Measurements from ENCODE around the gene TRNT1. TPM values are rescaled to one million over a fixed set of nuclear protein-coding genes. Genes with fewer than 3 reads are reported as not detected.

Gene TRNT1
- total and polyA plus RNA-seq, 2 donors (not counting 1 experiment from before 2014, with no cell fraction given) = 14.9 to 27.7 TPM

DNA sequence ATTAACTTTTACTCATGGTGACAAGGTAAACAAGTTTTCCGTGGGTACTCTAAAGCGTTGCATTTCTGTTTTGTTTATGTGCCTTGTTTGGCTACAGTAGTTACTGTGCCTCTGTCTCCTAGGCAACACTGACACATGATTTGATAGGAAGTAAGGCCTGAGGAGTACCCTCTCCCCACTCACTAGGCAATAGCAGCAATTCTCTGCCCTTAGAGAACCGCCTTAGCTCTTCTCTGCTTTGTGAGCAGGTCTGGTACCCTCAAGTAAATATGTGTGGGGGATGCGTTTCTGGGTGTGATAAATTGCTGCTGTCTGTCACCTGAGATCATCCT is 16.5 kb upstream of the TRNT1 start, which contains the start of gene IL5RA:
Gene IL5RA (minus strand): TSS at position 76 of the 332 bp plus-strand sequence. CDS start 5,390 bp downstream, outside the sequence.
- H3K27ac ChIP-seq (ENCODE audit: insufficient read depth, low read length) = no peak within 1 kb of the TSS
- H4K20me1 ChIP-seq (ENCODE audit: control insufficient read depth, extremely low read depth, insufficient read depth, low read length) = no peaks in the 10 kb centered on the region
- H3K36me3 ChIP-seq (ENCODE audit: control insufficient read depth, insufficient read depth, low read length) = no peaks in the 10 kb centered on the region
- no peak within 1 kb of the TSS for H3K4me2 ChIP-seq (ENCODE audit: extremely low read depth, insufficient read depth, low read length)
- no peak within 1 kb of the TSS for H2AFZ ChIP-seq (ENCODE audit: low read length)
- no peaks in the 10 kb centered on the region for H3K9me3 ChIP-seq (ENCODE audit: control insufficient read depth, insufficient read depth, low read depth, low read length)
- H3K27me3 ChIP-seq (ENCODE audit: control insufficient read depth, insufficient read depth, low read length) = no peaks in the 10 kb centered on the region
- H3K9ac ChIP-seq (ENCODE audit: insufficient read depth, low read length) = no peak within 1 kb of the TSS
- H3K79me2 ChIP-seq (ENCODE audit: control insufficient read depth, insufficient read depth, low read length) = no peaks in the 10 kb centered on the region
- H3K4me1 ChIP-seq (ENCODE audit: control insufficient read depth, extremely low read depth, insufficient read depth, low read length) = no peaks in the 10 kb centered on the region
- DNase-seq (ENCODE audit: low read depth in 2 of 2) = peak in 1 of 2 donors; percentile 15
- TF ChIP-seq EZH2 (IDR thresholded peaks at IDR 0.05; ENCODE audit: low read length, missing control alignments) = no peak
- TF ChIP-seq, protein P1, sequence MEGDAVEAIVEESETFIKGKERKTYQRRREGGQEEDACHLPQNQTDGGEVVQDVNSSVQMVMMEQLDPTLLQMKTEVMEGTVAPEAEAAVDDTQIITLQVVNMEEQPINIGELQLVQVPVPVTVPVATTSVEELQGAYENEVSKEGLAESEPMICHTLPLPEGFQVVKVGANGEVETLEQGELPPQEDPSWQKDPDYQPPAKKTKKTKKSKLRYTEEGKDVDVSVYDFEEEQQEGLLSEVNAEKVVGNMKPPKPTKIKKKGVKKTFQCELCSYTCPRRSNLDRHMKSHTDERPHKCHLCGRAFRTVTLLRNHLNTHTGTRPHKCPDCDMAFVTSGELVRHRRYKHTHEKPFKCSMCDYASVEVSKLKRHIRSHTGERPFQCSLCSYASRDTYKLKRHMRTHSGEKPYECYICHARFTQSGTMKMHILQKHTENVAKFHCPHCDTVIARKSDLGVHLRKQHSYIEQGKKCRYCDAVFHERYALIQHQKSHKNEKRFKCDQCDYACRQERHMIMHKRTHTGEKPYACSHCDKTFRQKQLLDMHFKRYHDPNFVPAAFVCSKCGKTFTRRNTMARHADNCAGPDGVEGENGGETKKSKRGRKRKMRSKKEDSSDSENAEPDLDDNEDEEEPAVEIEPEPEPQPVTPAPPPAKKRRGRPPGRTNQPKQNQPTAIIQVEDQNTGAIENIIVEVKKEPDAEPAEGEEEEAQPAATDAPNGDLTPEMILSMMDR (conservative IDR thresholded peaks at IDR 0.05 in 1 of 2, IDR thresholded peaks at IDR 0.05 in 1 of 2; ENCODE audit: low read depth in 1 of 2, low read length in 2 of 2) = no peak
- peak within 1 kb of the TSS in 2 of 4 experiments; percentile 4 to 43 for H3K4me3 ChIP-seq (replicated peaks in 1 of 4; ENCODE audit: control extremely low read depth in 1 of 4, insufficient read depth in 1 of 4, low read depth in 3 of 4, low read length in 4 of 4)

DNA sequence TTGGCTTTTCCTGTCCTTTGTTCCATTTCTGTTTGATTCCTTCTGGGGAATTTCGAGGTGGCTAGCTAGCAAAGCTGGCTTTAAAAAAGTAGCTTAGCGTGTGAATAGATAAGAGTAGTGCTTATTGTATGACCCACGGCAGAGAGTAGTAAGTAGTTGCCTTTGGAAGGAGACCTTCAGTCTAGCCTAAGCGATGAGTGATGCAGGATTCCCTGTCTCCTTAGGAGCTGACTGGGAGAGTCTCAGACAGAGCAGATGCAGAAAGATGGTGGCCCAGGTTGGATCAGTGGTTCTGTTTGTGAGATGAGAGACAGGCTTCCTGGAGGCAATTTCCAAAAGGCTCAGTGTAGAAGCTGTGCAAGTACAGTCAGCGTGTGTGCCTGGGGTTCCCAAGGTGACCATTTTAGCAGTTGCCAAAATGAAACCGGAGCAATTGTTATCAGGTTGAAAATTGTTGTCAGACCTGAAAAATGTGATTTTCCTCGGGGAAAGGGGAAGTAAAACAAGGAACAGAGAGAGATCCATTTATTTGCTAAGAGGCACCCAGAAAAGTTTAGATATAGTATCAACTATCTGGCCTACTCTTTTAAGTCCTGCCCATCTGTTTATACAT is 15.9 kb upstream of the TRNT1 start:
- H3K79me2 ChIP-seq (ENCODE audit: control insufficient read depth, insufficient read depth, low read length) = no peaks in the 10 kb centered on the region

DNA sequence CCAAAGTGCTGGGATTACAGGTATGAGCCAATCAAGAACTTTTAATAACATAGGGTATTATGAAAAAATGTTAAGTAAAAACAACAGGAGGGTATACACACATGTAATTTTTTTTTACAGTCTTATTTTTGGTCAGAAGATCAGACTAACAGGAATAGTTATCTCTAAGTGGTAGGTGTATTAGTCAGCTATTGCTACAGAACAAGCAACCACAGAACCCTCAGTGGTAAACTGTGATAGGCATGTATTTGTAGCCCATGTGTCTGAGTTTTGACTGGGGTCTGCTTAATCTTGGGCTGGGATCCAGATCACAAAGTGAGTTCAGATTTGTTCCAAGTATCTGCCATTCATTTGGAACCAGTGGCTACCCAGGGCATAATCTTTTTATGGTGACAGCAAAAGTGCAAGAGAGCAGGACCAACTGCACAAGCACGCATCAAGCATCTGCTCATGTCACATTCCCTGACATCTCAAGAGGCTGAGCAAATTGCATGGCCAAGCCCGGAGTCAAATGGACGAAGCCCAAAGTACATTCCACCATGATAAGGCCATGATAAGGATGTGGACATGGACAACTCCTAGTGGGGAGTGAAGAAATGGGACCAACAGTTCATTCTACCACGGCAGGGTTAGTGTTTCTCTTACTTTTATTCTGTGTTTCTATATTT is 13.6 kb upstream of the TRNT1 start:
- H3K4me1 ChIP-seq (ENCODE audit: control insufficient read depth, extremely low read depth, insufficient read depth, low read length) = no peaks in the 10 kb centered on the region
- H3K4me2 ChIP-seq (ENCODE audit: extremely low read depth, insufficient read depth, low read length) = no peak overlapping the region
- no peak for DNase-seq (ENCODE audit: low read depth in 2 of 2)
- H2AFZ ChIP-seq (ENCODE audit: low read length) = no peak overlapping the region
- TF ChIP-seq, protein P1 (conservative IDR thresholded peaks at IDR 0.05 in 1 of 2, IDR thresholded peaks at IDR 0.05 in 1 of 2; ENCODE audit: low read depth in 1 of 2, low read length in 2 of 2) = no peak
- no peak for TF ChIP-seq EZH2 (IDR thresholded peaks at IDR 0.05; ENCODE audit: low read length, missing control alignments)
- H3K27ac ChIP-seq (ENCODE audit: insufficient read depth, low read length) = no peak overlapping the region
- no peaks in the 10 kb centered on the region for H3K79me2 ChIP-seq (ENCODE audit: control insufficient read depth, insufficient read depth, low read length)
- no peak overlapping the region for H3K9ac ChIP-seq (ENCODE audit: insufficient read depth, low read length)
- H3K4me3 ChIP-seq (replicated peaks in 1 of 4; ENCODE audit: control extremely low read depth in 1 of 4, insufficient read depth in 1 of 4, low read depth in 3 of 4, low read length in 4 of 4) = no peak overlapping the region
- no peaks in the 10 kb centered on the region for H4K20me1 ChIP-seq (ENCODE audit: control insufficient read depth, extremely low read depth, insufficient read depth, low read length)
- no peaks in the 10 kb centered on the region for H3K36me3 ChIP-seq (ENCODE audit: control insufficient read depth, insufficient read depth, low read length)
- no peaks in the 10 kb centered on the region for H3K9me3 ChIP-seq (ENCODE audit: control insufficient read depth, insufficient read depth, low read depth, low read length)
- no peaks in the 10 kb centered on the region for H3K27me3 ChIP-seq (ENCODE audit: control insufficient read depth, insufficient read depth, low read length)

More for the DNA sequence above, 15.9 kb upstream of the TRNT1 start:
- TF ChIP-seq, protein P1 (conservative IDR thresholded peaks at IDR 0.05 in 1 of 2, IDR thresholded peaks at IDR 0.05 in 1 of 2; ENCODE audit: low read depth in 1 of 2, low read length in 2 of 2) = no peak
- no peak for TF ChIP-seq EZH2 (IDR thresholded peaks at IDR 0.05; ENCODE audit: low read length, missing control alignments)
- Histone ChIP-seq H3K4me2 (ENCODE audit: extremely low read depth, insufficient read depth, low read length) (no peak overlapping the region), H2AFZ (ENCODE audit: low read length) (no peak overlapping the region), H3K27ac (ENCODE audit: insufficient read depth, low read length) (no peak overlapping the region), H4K20me1 (ENCODE audit: control insufficient read depth, extremely low read depth, insufficient read depth, low read length) (no peaks in the 10 kb centered on the region), H3K36me3 (ENCODE audit: control insufficient read depth, insufficient read depth, low read length) (no peaks in the 10 kb centered on the region), H3K4me1 (ENCODE audit: control insufficient read depth, extremely low read depth, insufficient read depth, low read length) (no peaks in the 10 kb centered on the region), H3K27me3 (ENCODE audit: control insufficient read depth, insufficient read depth, low read length) (no peaks in the 10 kb centered on the region), H3K4me3 (replicated peaks in 1 of 4; ENCODE audit: control extremely low read depth in 1 of 4, insufficient read depth in 1 of 4, low read depth in 3 of 4, low read length in 4 of 4) (no peak overlapping the region), H3K9me3 (ENCODE audit: control insufficient read depth, insufficient read depth, low read depth, low read length) (no peaks in the 10 kb centered on the region), H3K9ac (ENCODE audit: insufficient read depth, low read length) (no peak overlapping the region)
- DNase-seq (ENCODE audit: low read depth in 2 of 2) = no peak
